Measurements from ENCODE around the gene RNF166.

GRCh38 chr16:88656291-88656980 lies 49.8 kb downstream of the RNF166 start:
- no peak for TF ChIP-seq CTCF (IDR thresholded peaks at IDR 0.05; ENCODE audit: poor library complexity, severe bottlenecking)
- TF ChIP-seq POLR2AphosphoS5 (IDR thresholded peaks at IDR 0.05): no peak
- TF ChIP-seq EZH2 (IDR thresholded peaks at IDR 0.05; ENCODE audit: borderline replicate concordance, insufficient read depth, low read length, poor library complexity, severe bottlenecking): no peak
- no peak for TF ChIP-seq RAD21 (conservative IDR thresholded peaks at IDR 0.05)
- TF ChIP-seq REST (IDR thresholded peaks at IDR 0.05; ENCODE audit: borderline replicate concordance): no peak
- no peak for TF ChIP-seq TAF1 (IDR thresholded peaks at IDR 0.05; ENCODE audit: low read depth)
- no peak for TF ChIP-seq EP300 (conservative IDR thresholded peaks at IDR 0.05; ENCODE audit: poor library complexity, severe bottlenecking)

Measured in neural cell (in vitro differentiated cells).